Ovary (tissue), 3 donors: Measurements from ENCODE around the gene B4GALT5.

Experiments used
- CTCF ChIP-seq, 3 donors: fragments of 450-650 bp in 2 of 3; fragments of 200-600 bp in 1 of 3; IDR thresholded peaks; one replicate each; pipeline versions ENCODE4 v1.5.1 to v1.8.0; 2016 to 2022; ENCODE audit warnings: antibody characterized with exemption in 3 of 3, mild to moderate bottlenecking in 1 of 3
- EP300 ChIP-seq: sonication (generic); formaldehyde crosslinking; IDR thresholded peaks from one replicate; pipeline ENCODE4 v1.6.1; 2017; ENCODE audit warnings: antibody characterized with exemption
- POLR2A ChIP-seq: fragments of 450-650 bp; IDR thresholded peaks from one replicate; pipeline ENCODE4 v1.6.1; 2017; ENCODE audit warnings: antibody characterized with exemption, mild to moderate bottlenecking, moderate library complexity
- donor health status: DM: no; HTN: no; CAD: no.

- TF ChIP-seq CTCF (IDR thresholded peaks at IDR 0.05) (no peak), EP300 (no peak), POLR2A (no peak)
Observed at GRCh38 chr20:49748525-49748838, 34.8 kb upstream of the B4GALT5 start.
